ENCODE data around the gene SLIT3. TPM values are rescaled to one million over a fixed set of nuclear protein-coding genes. Genes with fewer than 3 reads are reported as not detected.

SLIT3 gene
- total RNA-seq, 1 experiment from 2014 or later: not detected

- no peak for DNase-seq
- Histone ChIP-seq H4K20me1 (ENCODE audit: insufficient read depth, low read depth, low read length) (no peaks in the 10 kb centered on the region), H3K9ac (ENCODE audit: low read length) (no peak overlapping the region), H3K9me2 (replicated peaks; ENCODE audit: insufficient read depth, low read length) (no peaks in the 10 kb centered on the region), H3K79me2 (ENCODE audit: low read length) (no peaks in the 10 kb centered on the region), H3K4me1 (ENCODE audit: low read length) (peaks cover 4% of the 10 kb centered on the region; the same call in 1 of the 2 replicates), H3K9me3 (ENCODE audit: low read length) (no peaks in the 10 kb centered on the region), H3K4me3 (ENCODE audit: low read length) (no peak overlapping the region), H3K36me3 (ENCODE audit: insufficient read depth, low read length) (no peaks in the 10 kb centered on the region), H3K27ac (ENCODE audit: low read length) (no peak overlapping the region), H3K4me2 (ENCODE audit: low read depth, low read length, poor library complexity, severe bottlenecking) (no peak overlapping the region), H2AFZ (ENCODE audit: low read length) (no peak overlapping the region), H3K27me3 (ENCODE audit: low read length) (no peaks in the 10 kb centered on the region)
These were observed 139.8 kb downstream of the SLIT3 start for GRCh38 chr5:169161022-169161680.

- Histone ChIP-seq H2AFZ (ENCODE audit: low read length) (no peak overlapping the region), H3K9me3 (ENCODE audit: low read length) (no peaks in the 10 kb centered on the region), H3K27me3 (ENCODE audit: low read length) (no peaks in the 10 kb centered on the region), H3K9ac (ENCODE audit: low read length) (no peak overlapping the region), H3K36me3 (ENCODE audit: insufficient read depth, low read length) (no peaks in the 10 kb centered on the region), H3K4me3 (ENCODE audit: low read length) (no peak overlapping the region), H3K4me2 (ENCODE audit: low read depth, low read length, poor library complexity, severe bottlenecking) (no peak overlapping the region), H3K79me2 (ENCODE audit: low read length) (no peaks in the 10 kb centered on the region), H3K27ac (ENCODE audit: low read length) (no peak overlapping the region), H3K9me2 (replicated peaks; ENCODE audit: insufficient read depth, low read length) (no peaks in the 10 kb centered on the region), H4K20me1 (ENCODE audit: insufficient read depth, low read depth, low read length) (no peaks in the 10 kb centered on the region), H3K4me1 (ENCODE audit: low read length) (peaks cover 4% of the 10 kb centered on the region; the same call in 1 of the 2 replicates)
- peak; percentile 44 for DNase-seq
These were observed 140.5 kb downstream of the SLIT3 start for GRCh38 chr5:169160405-169160901.

- no peaks in the 10 kb centered on the region for H3K36me3 ChIP-seq (ENCODE audit: insufficient read depth, low read length)
- DNase-seq: no peak
- H3K27ac ChIP-seq (ENCODE audit: low read length): no peak overlapping the region
- H2AFZ ChIP-seq (ENCODE audit: low read length): no peak overlapping the region
- peaks cover 4% of the 10 kb centered on the region; the same call in 1 of the 2 replicates for H3K4me1 ChIP-seq (ENCODE audit: low read length)
- H3K9me2 ChIP-seq (replicated peaks; ENCODE audit: insufficient read depth, low read length): no peaks in the 10 kb centered on the region
- H3K4me2 ChIP-seq (ENCODE audit: low read depth, low read length, poor library complexity, severe bottlenecking): no peak overlapping the region
- no peaks in the 10 kb centered on the region for H3K79me2 ChIP-seq (ENCODE audit: low read length)
- no peak overlapping the region for H3K9ac ChIP-seq (ENCODE audit: low read length)
- no peaks in the 10 kb centered on the region for H4K20me1 ChIP-seq (ENCODE audit: insufficient read depth, low read depth, low read length)
- no peak overlapping the region for H3K4me3 ChIP-seq (ENCODE audit: low read length)
- no peaks in the 10 kb centered on the region for H3K9me3 ChIP-seq (ENCODE audit: low read length)
- no peaks in the 10 kb centered on the region for H3K27me3 ChIP-seq (ENCODE audit: low read length)
These were observed 142.2 kb downstream of the SLIT3 start for GRCh38 chr5:169158764-169159163.

- no peak overlapping the region for H3K27ac ChIP-seq (ENCODE audit: low read length)
- no peaks in the 10 kb centered on the region for H3K9me2 ChIP-seq (replicated peaks; ENCODE audit: insufficient read depth, low read length)
- DNase-seq: no peak
- H3K27me3 ChIP-seq (ENCODE audit: low read length): no peaks in the 10 kb centered on the region
- H3K79me2 ChIP-seq (ENCODE audit: low read length): no peaks in the 10 kb centered on the region
- no peak overlapping the region for H3K4me2 ChIP-seq (ENCODE audit: low read depth, low read length, poor library complexity, severe bottlenecking)
- H3K9me3 ChIP-seq (ENCODE audit: low read length): no peaks in the 10 kb centered on the region
- no peaks in the 10 kb centered on the region for H3K4me1 ChIP-seq (ENCODE audit: low read length)
- no peak overlapping the region for H2AFZ ChIP-seq (ENCODE audit: low read length)
- no peak overlapping the region for H3K9ac ChIP-seq (ENCODE audit: low read length)
- 0 out of 2 replicates have a peak, but pooled peaks cover 2% of the 10 kb centered on the region for H4K20me1 ChIP-seq (ENCODE audit: insufficient read depth, low read depth, low read length)
- no peaks in the 10 kb centered on the region for H3K36me3 ChIP-seq (ENCODE audit: insufficient read depth, low read length)
- no peak overlapping the region for H3K4me3 ChIP-seq (ENCODE audit: low read length)
These were observed 143.9 kb downstream of the SLIT3 start for GRCh38 chr5:169157064-169157463.

DNA sequence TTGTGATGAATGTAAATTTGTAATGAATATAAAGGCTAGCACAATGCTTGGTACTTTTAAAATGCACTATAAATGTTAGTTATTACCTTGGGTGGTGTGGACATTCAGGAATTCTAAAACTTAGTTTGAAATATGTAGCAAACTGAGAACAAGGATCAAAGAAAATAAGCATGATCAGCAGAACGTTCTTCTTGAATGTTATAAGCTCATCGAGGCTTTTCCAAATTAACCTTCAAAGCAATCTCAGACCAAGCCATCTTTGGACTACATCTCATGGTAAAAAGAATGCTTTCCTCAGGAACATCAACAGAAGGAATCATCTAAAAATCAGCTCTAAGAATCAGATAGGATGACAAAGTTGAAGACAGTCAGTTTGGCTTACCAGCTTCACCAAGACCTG is 146.3 kb downstream of the SLIT3 start:
- no peaks in the 10 kb centered on the region for H3K9me3 ChIP-seq (ENCODE audit: low read length)
- H3K9ac ChIP-seq (ENCODE audit: low read length): no peak overlapping the region
- H3K27me3 ChIP-seq (ENCODE audit: low read length): no peaks in the 10 kb centered on the region
- no peaks in the 10 kb centered on the region for H3K9me2 ChIP-seq (replicated peaks; ENCODE audit: insufficient read depth, low read length)
- H3K27ac ChIP-seq (ENCODE audit: low read length): no peak overlapping the region
- no peaks in the 10 kb centered on the region for H3K79me2 ChIP-seq (ENCODE audit: low read length)
- H3K4me2 ChIP-seq (ENCODE audit: low read depth, low read length, poor library complexity, severe bottlenecking): no peak overlapping the region
- H3K36me3 ChIP-seq (ENCODE audit: insufficient read depth, low read length): no peaks in the 10 kb centered on the region
- no peak overlapping the region for H2AFZ ChIP-seq (ENCODE audit: low read length)
- H4K20me1 ChIP-seq (ENCODE audit: insufficient read depth, low read depth, low read length): 0 out of 2 replicates have a peak, but pooled peaks cover 3% of the 10 kb centered on the region
- no peak for DNase-seq
- no peaks in the 10 kb centered on the region for H3K4me1 ChIP-seq (ENCODE audit: low read length)
- no peak overlapping the region for H3K4me3 ChIP-seq (ENCODE audit: low read length)

DNA sequence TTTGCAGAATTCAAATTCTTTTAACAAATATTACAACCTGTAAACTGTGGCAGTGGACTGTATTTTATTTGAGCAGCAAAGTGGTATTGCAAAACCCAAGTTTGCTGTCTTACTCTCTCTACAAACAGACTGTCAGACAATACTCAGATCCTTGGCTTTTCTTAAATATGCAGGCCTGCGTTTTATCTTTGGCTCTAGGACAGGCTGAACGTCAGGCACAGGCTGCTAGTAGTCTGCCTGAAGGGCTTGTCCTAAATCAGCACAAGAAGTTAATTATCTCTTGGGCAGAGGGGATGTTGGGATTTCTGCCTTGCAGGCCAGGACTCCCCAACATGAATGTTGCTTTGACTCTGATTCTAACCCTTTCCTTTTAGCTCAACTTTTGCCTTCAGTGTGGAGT is 147.5 kb downstream of the SLIT3 start:
- no peak overlapping the region for H3K4me2 ChIP-seq (ENCODE audit: low read depth, low read length, poor library complexity, severe bottlenecking)

GRCh38 chr5:169152946-169153345 is 148.0 kb downstream of the SLIT3 start:
- Histone ChIP-seq H3K27ac (ENCODE audit: low read length) (no peak overlapping the region), H3K4me2 (ENCODE audit: low read depth, low read length, poor library complexity, severe bottlenecking) (no peak overlapping the region), H3K4me3 (ENCODE audit: low read length) (no peak overlapping the region), H2AFZ (ENCODE audit: low read length) (no peak overlapping the region), H3K9me2 (replicated peaks; ENCODE audit: insufficient read depth, low read length) (no peaks in the 10 kb centered on the region), H3K27me3 (ENCODE audit: low read length) (no peaks in the 10 kb centered on the region), H3K79me2 (ENCODE audit: low read length) (no peaks in the 10 kb centered on the region), H3K9me3 (ENCODE audit: low read length) (no peaks in the 10 kb centered on the region), H3K9ac (ENCODE audit: low read length) (no peak overlapping the region), H3K36me3 (ENCODE audit: insufficient read depth, low read length) (no peaks in the 10 kb centered on the region), H4K20me1 (ENCODE audit: insufficient read depth, low read depth, low read length) (0 out of 2 replicates have a peak, but pooled peaks cover 3% of the 10 kb centered on the region), H3K4me1 (ENCODE audit: low read length) (no peaks in the 10 kb centered on the region)
- DNase-seq: no peak

More for the DNA sequence above, 147.5 kb downstream of the SLIT3 start:
- H3K36me3 ChIP-seq (ENCODE audit: insufficient read depth, low read length): no peaks in the 10 kb centered on the region
- no peaks in the 10 kb centered on the region for H3K4me1 ChIP-seq (ENCODE audit: low read length)
- H3K9me3 ChIP-seq (ENCODE audit: low read length): no peaks in the 10 kb centered on the region
- no peak overlapping the region for H3K9ac ChIP-seq (ENCODE audit: low read length)
- H3K79me2 ChIP-seq (ENCODE audit: low read length): no peaks in the 10 kb centered on the region
- H3K27ac ChIP-seq (ENCODE audit: low read length): no peak overlapping the region
- no peak overlapping the region for H2AFZ ChIP-seq (ENCODE audit: low read length)
- 0 out of 2 replicates have a peak, but pooled peaks cover 3% of the 10 kb centered on the region for H4K20me1 ChIP-seq (ENCODE audit: insufficient read depth, low read depth, low read length)
- no peak overlapping the region for H3K4me3 ChIP-seq (ENCODE audit: low read length)
- DNase-seq: peak; percentile 0
- H3K9me2 ChIP-seq (replicated peaks; ENCODE audit: insufficient read depth, low read length): no peaks in the 10 kb centered on the region
- no peaks in the 10 kb centered on the region for H3K27me3 ChIP-seq (ENCODE audit: low read length)

GRCh38 chr5:169152453-169152852 is 148.5 kb downstream of the SLIT3 start:
- DNase-seq: peak; percentile 2
- H3K36me3 ChIP-seq (ENCODE audit: insufficient read depth, low read length): no peaks in the 10 kb centered on the region

More at GRCh38 chr5:169152453-169152852, 148.5 kb downstream of the SLIT3 start:
- H3K4me2 ChIP-seq (ENCODE audit: low read depth, low read length, poor library complexity, severe bottlenecking): no peak overlapping the region
- no peak overlapping the region for H3K27ac ChIP-seq (ENCODE audit: low read length)
- H4K20me1 ChIP-seq (ENCODE audit: insufficient read depth, low read depth, low read length): 0 out of 2 replicates have a peak, but pooled peaks cover 3% of the 10 kb centered on the region
- H3K9me2 ChIP-seq (replicated peaks; ENCODE audit: insufficient read depth, low read length): no peaks in the 10 kb centered on the region
- H3K4me3 ChIP-seq (ENCODE audit: low read length): no peak overlapping the region
- H3K4me1 ChIP-seq (ENCODE audit: low read length): no peaks in the 10 kb centered on the region
- H3K9me3 ChIP-seq (ENCODE audit: low read length): no peaks in the 10 kb centered on the region
- no peaks in the 10 kb centered on the region for H3K79me2 ChIP-seq (ENCODE audit: low read length)
- H2AFZ ChIP-seq (ENCODE audit: low read length): no peak overlapping the region
- H3K27me3 ChIP-seq (ENCODE audit: low read length): no peaks in the 10 kb centered on the region
- no peak overlapping the region for H3K9ac ChIP-seq (ENCODE audit: low read length)

Measured in Karpas-422 (cell line).